Spinal cord (tissue), 10 donors: ENCODE measurements around the gene GRM8. TPM values are rescaled to one million over a fixed set of nuclear protein-coding genes. Genes with fewer than 3 reads are reported as not detected.

ENCODE experiments used
- DNase-seq, 6 donors: peaks; one replicate each; pipeline versions ENCODE4 v3.0.0 to v3.0.0-alpha.2; 2013 to 2015; ENCODE audit warnings: low spot score in 6 of 6, low read depth in 4 of 6
- H3K27ac ChIP-seq: one replicate; pipeline ENCODE4 v1.5.1; 2013; ENCODE audit warnings: low read depth, low read length, control low read depth
- H3K27me3 ChIP-seq: one replicate; pipeline ENCODE4 v1.6.1; 2013; ENCODE audit warnings: low read length; ENCODE audit not compliant: control insufficient read depth, insufficient read depth
- H3K36me3 ChIP-seq: one replicate; pipeline ENCODE4 v1.6.1; 2013; ENCODE audit warnings: low read length; ENCODE audit not compliant: control insufficient read depth, insufficient read depth
- H3K4me1 ChIP-seq: one replicate; pipeline ENCODE4 v1.6.1; 2013; ENCODE audit warnings: low read length; ENCODE audit not compliant: control insufficient read depth, insufficient read depth
- H3K4me3 ChIP-seq: one replicate; pipeline ENCODE4 v1.5.1; 2013; ENCODE audit warnings: low read depth, low read length, control low read depth
- H3K9me3 ChIP-seq: one replicate; pipeline ENCODE4 v1.6.1; 2013; ENCODE audit warnings: low read length; ENCODE audit not compliant: control insufficient read depth, insufficient read depth
- WGBS: methylation state at CpG from one replicate; pipeline ENCODE4 v1.1.5; 2013; ENCODE audit warnings: missing lambda C conversion rate; ENCODE audit not compliant: insufficient coverage; 5-methylcytosine and 5-hydroxymethylcytosine counted together
- polyA plus RNA-seq, 2 donors: library from polyadenylated mRNA; unstranded; fragments of 120-200 nt; gene quantifications; one replicate each; pipeline ENCODE4 v1.2.1, GENCODE V29; 2013; ENCODE audit not compliant: insufficient read length in 2 of 2
- total RNA-seq, 2 donors: library from RNA; depleted of rRNA in 1 of 2; stranded (reverse); fragments of 120-200 nt in 1 of 2; fragments of >200 nt in 1 of 2; gene quantifications; one replicate each; pipeline versions ENCODE4 v1.2.3 to v1.2.4, GENCODE V29; 2013 to 2014
- donor health status: healthy.

GRM8 gene
- total and polyA plus RNA-seq, 4 donors = 15.6 to 26.1 (median 20.7) TPM

- 71% methylated on average over 2 of the region's 2 CpGs for WGBS
- no peaks in the 10 kb centered on the region for H3K36me3 ChIP-seq
- peaks cover 11% of the 10 kb centered on the region for H3K27me3 ChIP-seq
- H3K9me3 ChIP-seq = no peaks in the 10 kb centered on the region
- DNase-seq = peak in 2 of 6 donors; percentile 22 to 93
- H3K4me3 ChIP-seq = no peak overlapping the region
- H3K4me1 ChIP-seq = peaks cover 14% of the 10 kb centered on the region
- H3K27ac ChIP-seq = no peak overlapping the region
These were observed 3.4 kb upstream of the GRM8 start for GRCh38 chr7:127256041-127256725.

GRCh38 chr7:127254163-127254684 is 1.5 kb upstream of the GRM8 start:
- whole genome bisulfite sequencing = no CpG with 5 or more reads among the region's 11 CpGs
- peaks cover 16% of the 10 kb centered on the region for H3K27me3 ChIP-seq

GRCh38 chr7:127253281-127254162 is 781 bp upstream of the GRM8 start:
- Histone ChIP-seq H3K4me3 (peak overlapping the region; percentile 89), H3K9me3 (no peaks in the 10 kb centered on the region), H3K36me3 (no peaks in the 10 kb centered on the region), H3K4me1 (peaks cover 19% of the 10 kb centered on the region), H3K27ac (peak overlapping the region; percentile 83), H3K27me3 (peaks cover 22% of the 10 kb centered on the region)
- under 1% methylated on average over 79 of the region's 84 CpGs for WGBS
- DNase-seq = peak in 5 of 6 donors; percentile 51 to 91 (median 67)

More at GRCh38 chr7:127254163-127254684, 1.5 kb upstream of the GRM8 start:
- Histone ChIP-seq H3K4me3 (peak overlapping the region; percentile 89), H3K36me3 (no peaks in the 10 kb centered on the region), H3K9me3 (no peaks in the 10 kb centered on the region), H3K4me1 (peaks cover 19% of the 10 kb centered on the region), H3K27ac (no peak overlapping the region)
- no peak for DNase-seq

- Histone ChIP-seq H3K36me3 (no peaks in the 10 kb centered on the region), H3K4me1 (peaks cover 19% of the 10 kb centered on the region), H3K9me3 (no peaks in the 10 kb centered on the region), H3K4me3 (peak overlapping the region; percentile 89), H3K27ac (peak overlapping the region; percentile 33), H3K27me3 (peaks cover 22% of the 10 kb centered on the region)
- WGBS = 0% methylated on average over 5 of the region's 11 CpGs
- DNase-seq = peak in 2 of 6 donors; percentile 25 to 73
These were observed 396 bp downstream of the GRM8 start for GRCh38 chr7:127252377-127252713.

- no peaks in the 10 kb centered on the region for H3K36me3 ChIP-seq
- peaks cover 22% of the 10 kb centered on the region for H3K27me3 ChIP-seq
- H3K9me3 ChIP-seq = no peaks in the 10 kb centered on the region
- peak overlapping the region; percentile 33 for H3K27ac ChIP-seq
- peaks cover 19% of the 10 kb centered on the region for H3K4me1 ChIP-seq
- DNase-seq = peak in 2 of 6 donors; percentile 41 to 48
- 0% methylated on average over 78 of the region's 81 CpGs for WGBS
- H3K4me3 ChIP-seq = peak overlapping the region; percentile 89
These were observed 1.0 kb downstream of the GRM8 start for GRCh38 chr7:127251465-127252376.

- DNase-seq = peak in 1 of 6 donors; percentile 59
- no peak overlapping the region for H3K27ac ChIP-seq
- H3K4me1 ChIP-seq = peaks cover 19% of the 10 kb centered on the region
- H3K27me3 ChIP-seq = peaks cover 22% of the 10 kb centered on the region
- H3K9me3 ChIP-seq = no peaks in the 10 kb centered on the region
- under 1% methylated on average over 16 of the region's 23 CpGs for WGBS
- peak overlapping the region; percentile 89 for H3K4me3 ChIP-seq
- H3K36me3 ChIP-seq = no peaks in the 10 kb centered on the region
These were observed 1.7 kb downstream of the GRM8 start for GRCh38 chr7:127251036-127251464.

- Histone ChIP-seq H3K9me3 (no peaks in the 10 kb centered on the region), H3K4me1 (peaks cover 19% of the 10 kb centered on the region), H3K36me3 (no peaks in the 10 kb centered on the region), H3K27ac (no peak overlapping the region), H3K4me3 (peak overlapping the region; percentile 89), H3K27me3 (peaks cover 22% of the 10 kb centered on the region)
- DNase-seq = peak in 1 of 6 donors; percentile 87
- 24% methylated on average over 7 of the region's 12 CpGs for WGBS
These were observed 2.3 kb downstream of the GRM8 start for GRCh38 chr7:127250312-127251035.

GRCh38 chr7:127245607-127246006 is 7.1 kb downstream of the GRM8 start:
- DNase-seq = peak in 1 of 6 donors; percentile 21
- Histone ChIP-seq H3K36me3 (no peaks in the 10 kb centered on the region), H3K27ac (no peak overlapping the region), H3K4me3 (no peak overlapping the region), H3K27me3 (peaks cover 8% of the 10 kb centered on the region), H3K9me3 (no peaks in the 10 kb centered on the region), H3K4me1 (no peaks in the 10 kb centered on the region)
- no CpG with 5 or more reads among the region's 1 CpG for WGBS
